HepG2 (cell line): ENCODE results near the gene SPART. TPM values are rescaled to one million over a fixed set of nuclear protein-coding genes. Genes with fewer than 3 reads are reported as not detected.

Experiments
- BCL3 ChIP-seq: sonication (generic); formaldehyde crosslinking; IDR thresholded peaks from 2 replicates; pipeline ENCODE4 v1.5.1; 2020; ENCODE audit warnings: mild to moderate bottlenecking, missing genetic modification reagents, moderate library complexity
- ERF ChIP-seq: IDR thresholded peaks from 2 replicates; pipeline ENCODE4 v1.6.1; 2018; ENCODE audit warnings: missing biosample characterization, missing genetic modification reagents
- GATAD1 ChIP-seq: IDR thresholded peaks from 2 replicates; pipeline ENCODE4 v1.6.1; 2016; ENCODE audit warnings: missing genetic modification reagents, missing compliant biosample characterization
- IRX3 ChIP-seq: sonication (generic); formaldehyde crosslinking; IDR thresholded peaks from 2 replicates; pipeline ENCODE4 v1.8.1; 2023; ENCODE audit warnings: mild to moderate bottlenecking, low read depth, missing genetic modification reagents, borderline replicate concordance
- LBX2 ChIP-seq: sonication (generic); formaldehyde crosslinking; IDR thresholded peaks from 2 replicates; pipeline ENCODE4 v1.5.0; 2020; ENCODE audit warnings: missing genetic modification reagents, mild to moderate bottlenecking, borderline replicate concordance
- MTA1 ChIP-seq: sonication (generic); formaldehyde crosslinking; IDR thresholded peaks from 2 replicates; pipeline ENCODE4 v1.4.0; 2020; ENCODE audit warnings: missing genetic modification reagents, mild to moderate bottlenecking, borderline replicate concordance
- MXD4 ChIP-seq: IDR thresholded peaks from 2 replicates; pipeline ENCODE4 v1.6.1; 2016; ENCODE audit warnings: mild to moderate bottlenecking, missing biosample characterization, missing genetic modification reagents
- PAXIP1 ChIP-seq: sonication (generic); formaldehyde crosslinking; conservative IDR thresholded peaks from 2 replicates; pipeline ENCODE4 v1.4.0; 2020; ENCODE audit warnings: mild to moderate bottlenecking, missing genetic modification reagents, moderate library complexity
- PRDM4 ChIP-seq: sonication (generic); formaldehyde crosslinking; IDR thresholded peaks from 2 replicates; pipeline ENCODE4 v1.9.0; 2021; ENCODE audit warnings: missing genetic modification reagents, borderline replicate concordance
- RELA ChIP-seq: sonication (generic); formaldehyde crosslinking; IDR thresholded peaks from 2 replicates; pipeline ENCODE4 v1.4.0; 2020; ENCODE audit warnings: missing genetic modification reagents
- SCMH1 ChIP-seq: sonication (generic); formaldehyde crosslinking; IDR thresholded peaks from 2 replicates; pipeline ENCODE4 v1.9.0; 2021; ENCODE audit warnings: missing genetic modification reagents, mild to moderate bottlenecking, borderline replicate concordance
- SP5 ChIP-seq: IDR thresholded peaks from 2 replicates; pipeline ENCODE4 v1.6.1; 2016; ENCODE audit warnings: low read depth, borderline replicate concordance
- SRSF4 ChIP-seq: fragments of 200-400 bp; formaldehyde crosslinking; IDR thresholded peaks from one replicate; pipeline ENCODE4 v1.6.1; 2018; ENCODE audit warnings: mild to moderate bottlenecking, low read depth, low read length, moderate library complexity; ENCODE audit not compliant: poor library complexity, severe bottlenecking
- ZBTB14 ChIP-seq: sonication (generic); formaldehyde crosslinking; IDR thresholded peaks from 2 replicates; pipeline ENCODE4 v1.4.0; 2020; ENCODE audit warnings: missing genetic modification reagents
- ZKSCAN5 ChIP-seq: sonication (generic); formaldehyde crosslinking; IDR thresholded peaks from 2 replicates; pipeline ENCODE4 v1.5.1; 2020; ENCODE audit warnings: mild to moderate bottlenecking, missing genetic modification reagents
- ZNF17 ChIP-seq: sonication (generic); formaldehyde crosslinking; IDR thresholded peaks from 2 replicates; pipeline ENCODE4 v1.5.0; 2020; ENCODE audit warnings: mild to moderate bottlenecking, missing genetic modification reagents
- ZNF235 ChIP-seq: sonication (generic); formaldehyde crosslinking; IDR thresholded peaks from 2 replicates; pipeline ENCODE4 v1.8.1; 2023; ENCODE audit warnings: mild to moderate bottlenecking, missing genetic modification reagents, borderline replicate concordance
- polyA plus RNA-seq, 8 experiments: library from polyadenylated mRNA; depleted of rRNA in 3 of 8; stranded (reverse) in 7 of 8; unstranded in 1 of 8; fragments of >200 nt; fragmentation: Illumina TruSeq in 4 of 8; extraction: Trizol in 4 of 8; gene quantifications; 2 replicates each; pipeline versions ENCODE4 v1.2.1 to v1.2.3, GENCODE V29; 2011 to 2016; ENCODE audit warnings: low read depth in 4 of 8, missing spikeins in 1 of 8, mixed read lengths in 1 of 8; ENCODE audit not compliant: insufficient read depth in 1 of 8
- total RNA-seq, 5 experiments: library from RNA; depleted of rRNA; stranded (reverse); fragments of >200 nt; fragmentation: Illumina TruSeq; extraction: Trizol; gene quantifications; 2 replicates each; pipeline ENCODE4 v1.2.3, GENCODE V29; 2016; ENCODE audit warnings: low read depth in 1 of 5

SPART gene
- total and polyA plus RNA-seq, 2 of the 13 experiments (the other 11 are each of a cell fraction or from before 2014, with no cell fraction given), result 8.9 to 28.8 TPM

- no peak for TF ChIP-seq PRDM4 (CRISPR knock-in tag)
- 0 out of 2 replicates have a peak, but pooled peaks have one; percentile 20 for TF ChIP-seq GATAD1 (CRISPR knock-in tag)
- no peak for TF ChIP-seq SRSF4
- TF ChIP-seq ZNF17 (CRISPR knock-in tag), result no peak
- no peak for TF ChIP-seq PAXIP1 (CRISPR knock-in tag)
- no peak for TF ChIP-seq SP5 (CRISPR knock-in tag)
- TF ChIP-seq ERF (CRISPR knock-in tag), result no peak
- no peak for TF ChIP-seq MTA1 (CRISPR knock-in tag)
- TF ChIP-seq LBX2 (CRISPR knock-in tag), result no peak
- TF ChIP-seq SCMH1 (CRISPR knock-in tag), result no peak
- no peak for TF ChIP-seq MXD4
- no peak for TF ChIP-seq ZNF235 (CRISPR knock-in tag)
- TF ChIP-seq BCL3 (CRISPR knock-in tag), result 0 out of 2 replicates have a peak, but pooled peaks have one; percentile 20
- 0 out of 2 replicates have a peak, but pooled peaks have one; percentile 43 for TF ChIP-seq ZBTB14
- no peak for TF ChIP-seq RELA (CRISPR knock-in tag)
- no peak for TF ChIP-seq IRX3 (CRISPR knock-in tag)
- TF ChIP-seq ZKSCAN5 (CRISPR knock-in tag), result no peak
Measured at GRCh38 chr13:36346222-36347083, at the start of gene SPART (continued).
